Activated T-cell treated with anti-CD3 and anti-CD28 coated beads, Interleukin-2, amount 50 U/mL, for 24 hours (primary cell): ENCODE data around the gene CHN2.
A peak's percentile ranks its signal among the peaks of the same experiment; 100 is the strongest.

ENCODE experiments used
- DNase-seq: peaks from one replicate; pipeline ENCODE4 v3.0.0-alpha.2; 2020
- H3K27ac Mint-ChIP-seq: 2 replicates; pipeline ENCODE4 v1.8.0; 2020; ENCODE audit warnings: mild to moderate bottlenecking, mixed read lengths
- H3K27me3 Mint-ChIP-seq: 2 replicates; pipeline ENCODE4 v1.8.0; 2020; ENCODE audit warnings: mixed read lengths
- H3K36me3 Mint-ChIP-seq: 2 replicates; pipeline ENCODE4 v1.8.0; 2020; ENCODE audit warnings: low read depth, mixed read lengths
- H3K4me1 Mint-ChIP-seq: 2 replicates; pipeline ENCODE4 v1.8.0; 2020; ENCODE audit warnings: low read depth, mixed read lengths
- H3K4me3 Mint-ChIP-seq: 2 replicates; pipeline ENCODE4 v1.8.0; 2020; ENCODE audit warnings: mild to moderate bottlenecking, moderate library complexity, mixed read lengths
- H3K9me3 Mint-ChIP-seq: 2 replicates; pipeline ENCODE4 v1.8.0; 2020; ENCODE audit warnings: mixed read lengths

The CHN2 gene

GRCh38 chr7:29228289-29229011, 33.9 kb downstream of the CHN2 start:
- peaks cover 1% of the 10 kb centered on the region for H3K4me1 Mint-ChIP-seq
- H3K27me3 Mint-ChIP-seq, result no peaks in the 10 kb centered on the region
- no peak for DNase-seq
- H3K9me3 Mint-ChIP-seq, result no peaks in the 10 kb centered on the region
- H3K36me3 Mint-ChIP-seq, result no peaks in the 10 kb centered on the region
- H3K27ac Mint-ChIP-seq, result no peak overlapping the region
- H3K4me3 Mint-ChIP-seq, result no peak overlapping the region

GRCh38 chr7:29229066-29229465, 34.5 kb downstream of the CHN2 start:
- no peak overlapping the region for H3K27ac Mint-ChIP-seq
- no peak overlapping the region for H3K4me3 Mint-ChIP-seq
- DNase-seq, result no peak
- H3K27me3 Mint-ChIP-seq, result no peaks in the 10 kb centered on the region
- no peaks in the 10 kb centered on the region for H3K36me3 Mint-ChIP-seq
- peaks cover 4% of the 10 kb centered on the region for H3K4me1 Mint-ChIP-seq
- no peaks in the 10 kb centered on the region for H3K9me3 Mint-ChIP-seq

- DNase-seq, result no peak
- Mint-ChIP-seq H3K4me1 (peaks cover 12% of the 10 kb centered on the region), H3K9me3 (no peaks in the 10 kb centered on the region), H3K27me3 (no peaks in the 10 kb centered on the region), H3K4me3 (no peak overlapping the region), H3K27ac (no peak overlapping the region), H3K36me3 (no peaks in the 10 kb centered on the region)
These were observed 35.4 kb downstream of the CHN2 start for GRCh38 chr7:29229946-29230345.

DNA sequence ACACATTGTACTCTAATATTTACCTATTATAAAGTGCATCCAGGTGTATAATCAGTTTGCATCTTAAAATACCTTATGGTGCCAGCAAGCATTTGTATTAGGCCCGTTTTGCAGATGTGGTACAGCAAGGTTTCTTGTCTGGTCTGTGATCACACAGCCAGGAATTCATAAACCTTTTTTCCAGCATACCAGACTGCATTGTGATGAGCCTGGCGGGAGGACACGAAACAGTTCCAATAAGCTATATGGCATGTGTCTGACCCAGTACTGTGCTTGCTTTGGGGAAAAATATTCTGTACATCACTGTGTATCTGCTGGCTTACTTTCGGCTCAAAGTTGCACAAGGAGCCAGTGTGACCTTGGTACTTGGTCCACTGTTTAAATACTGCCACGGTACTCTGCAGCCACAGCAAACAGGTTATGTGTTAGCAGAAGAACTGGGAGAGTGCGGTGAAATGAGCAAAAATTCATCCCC, 36.3 kb downstream of the CHN2 start:
- H3K9me3 Mint-ChIP-seq, result no peaks in the 10 kb centered on the region
- no peaks in the 10 kb centered on the region for H3K27me3 Mint-ChIP-seq
- H3K4me1 Mint-ChIP-seq, result peaks cover 14% of the 10 kb centered on the region

DNA sequence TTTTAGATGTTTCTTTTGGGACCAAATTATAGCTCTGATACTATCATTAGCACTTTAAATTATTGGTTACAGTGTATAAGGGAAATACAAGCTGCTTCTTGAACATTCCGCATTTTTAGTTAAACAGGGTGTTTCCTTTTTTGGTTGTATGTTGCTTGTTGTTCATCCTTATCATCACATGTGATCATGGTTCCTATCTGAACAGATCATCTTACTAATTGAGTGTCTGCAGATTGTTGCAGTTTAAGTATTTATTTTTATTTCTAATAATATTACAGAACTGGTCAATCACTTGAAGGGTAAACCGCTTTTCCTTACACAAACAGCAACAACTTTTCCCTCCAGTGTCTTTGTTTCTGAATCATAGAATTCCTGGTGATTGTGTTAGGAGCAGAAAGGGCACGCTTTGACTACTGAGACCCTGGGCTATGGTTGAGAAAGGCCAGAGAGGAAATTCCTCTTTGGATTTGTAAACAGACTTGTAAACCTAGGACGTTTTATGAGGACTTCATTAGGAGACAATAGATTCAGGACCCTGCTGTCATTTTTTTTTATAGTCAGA, 37.2 kb downstream of the CHN2 start:
- Mint-ChIP-seq H3K4me3 (no peak overlapping the region), H3K27me3 (no peaks in the 10 kb centered on the region), H3K4me1 (peaks cover 14% of the 10 kb centered on the region), H3K36me3 (no peaks in the 10 kb centered on the region), H3K9me3 (no peaks in the 10 kb centered on the region), H3K27ac (no peak overlapping the region)
- no peak for DNase-seq

More for the DNA sequence above, 36.3 kb downstream of the CHN2 start:
- DNase-seq, result no peak
- H3K36me3 Mint-ChIP-seq, result no peaks in the 10 kb centered on the region
- no peak overlapping the region for H3K27ac Mint-ChIP-seq
- no peak overlapping the region for H3K4me3 Mint-ChIP-seq

GRCh38 chr7:29234438-29234837, 39.9 kb downstream of the CHN2 start:
- Mint-ChIP-seq H3K27ac (peak overlapping the region; percentile 9), H3K4me1 (peaks cover 14% of the 10 kb centered on the region), H3K9me3 (no peaks in the 10 kb centered on the region), H3K27me3 (peaks cover under 1% of the 10 kb centered on the region), H3K36me3 (no peaks in the 10 kb centered on the region), H3K4me3 (no peak overlapping the region)
- no peak for DNase-seq

DNA sequence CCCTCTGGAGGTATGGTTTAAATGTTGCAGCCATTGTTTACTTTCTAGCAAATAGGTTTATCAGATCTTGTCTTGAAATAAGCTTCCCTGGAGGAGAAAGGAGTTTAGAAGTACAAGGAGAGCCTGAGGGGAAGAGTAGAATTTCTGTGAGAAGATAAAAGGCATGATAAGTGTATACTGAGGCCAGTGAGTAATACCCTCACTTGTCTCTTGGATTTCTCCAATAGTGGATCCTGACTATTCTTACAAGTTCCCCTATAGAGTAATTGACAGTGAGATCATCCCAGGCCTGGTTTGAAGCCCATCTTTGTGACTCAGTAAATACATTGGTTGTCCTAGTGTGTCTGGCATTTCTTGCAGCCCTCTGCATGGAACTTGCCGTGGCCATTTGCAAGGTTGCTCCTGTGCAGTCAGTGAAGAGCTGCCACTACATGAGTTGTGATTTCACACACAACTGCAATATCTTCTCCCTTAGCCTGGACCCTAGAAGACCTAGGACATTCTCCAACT, 41.6 kb downstream of the CHN2 start:
- no peaks in the 10 kb centered on the region for H3K9me3 Mint-ChIP-seq
- no peaks in the 10 kb centered on the region for H3K36me3 Mint-ChIP-seq
- no peak overlapping the region for H3K27ac Mint-ChIP-seq
- no peak overlapping the region for H3K4me3 Mint-ChIP-seq
- DNase-seq, result no peak
- peaks cover 14% of the 10 kb centered on the region for H3K4me1 Mint-ChIP-seq
- peaks cover 2% of the 10 kb centered on the region for H3K27me3 Mint-ChIP-seq

GRCh38 chr7:29236649-29237048, 42.1 kb downstream of the CHN2 start:
- no peaks in the 10 kb centered on the region for H3K9me3 Mint-ChIP-seq
- no peak overlapping the region for H3K4me3 Mint-ChIP-seq
- H3K4me1 Mint-ChIP-seq, result peaks cover 14% of the 10 kb centered on the region
- no peak for DNase-seq
- no peak overlapping the region for H3K27ac Mint-ChIP-seq
- peaks cover 2% of the 10 kb centered on the region for H3K27me3 Mint-ChIP-seq
- H3K36me3 Mint-ChIP-seq, result no peaks in the 10 kb centered on the region

DNA sequence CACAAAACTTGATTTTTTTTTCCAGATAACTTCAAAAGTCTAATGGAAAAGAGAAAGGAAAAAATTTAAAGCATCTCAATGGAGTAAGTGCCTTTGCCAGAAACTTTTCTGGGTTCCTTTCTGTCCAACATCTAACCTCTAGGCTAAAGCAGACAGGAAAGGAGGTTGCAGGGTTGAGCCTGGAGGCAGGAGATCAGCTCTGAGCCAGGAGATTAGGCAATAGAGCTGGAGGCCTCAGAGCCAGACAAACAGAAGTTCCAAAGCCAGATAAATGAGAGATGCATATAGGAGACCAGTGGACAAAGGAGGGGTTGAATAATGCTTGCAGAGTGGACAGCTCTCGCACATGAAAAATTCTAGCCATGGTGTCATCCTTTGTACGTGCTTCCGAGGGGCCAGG, 42.9 kb downstream of the CHN2 start:
- no peak for DNase-seq
- Mint-ChIP-seq H3K4me3 (no peak overlapping the region), H3K27ac (no peak overlapping the region), H3K27me3 (peaks cover 2% of the 10 kb centered on the region), H3K4me1 (peaks cover 14% of the 10 kb centered on the region), H3K9me3 (no peaks in the 10 kb centered on the region), H3K36me3 (no peaks in the 10 kb centered on the region)

DNA sequence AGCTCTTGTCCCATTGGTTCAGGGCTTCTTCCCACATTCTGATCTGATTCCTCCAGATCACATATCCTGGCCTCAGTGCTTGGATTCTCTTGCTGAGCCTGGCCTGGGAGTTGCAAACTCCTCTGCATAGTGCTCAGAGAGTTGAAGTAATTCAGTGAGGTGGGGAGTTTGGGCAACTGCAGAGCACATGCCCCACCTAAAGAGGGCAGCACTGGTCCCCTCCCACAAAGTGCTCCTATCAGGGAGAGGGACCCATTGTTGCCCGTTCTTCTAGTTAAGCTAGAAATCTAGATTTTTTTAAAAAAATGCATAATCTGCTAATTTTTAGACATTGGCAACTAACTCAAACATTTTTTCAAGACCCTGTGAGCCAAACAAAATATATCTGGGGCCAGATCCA, 45.1 kb downstream of the CHN2 start:
- DNase-seq, result no peak
- Mint-ChIP-seq H3K4me1 (peaks cover 20% of the 10 kb centered on the region), H3K27me3 (peaks cover 2% of the 10 kb centered on the region), H3K4me3 (no peak overlapping the region), H3K9me3 (no peaks in the 10 kb centered on the region), H3K27ac (no peak overlapping the region), H3K36me3 (no peaks in the 10 kb centered on the region)

- no peak for DNase-seq
- Mint-ChIP-seq H3K4me1 (peaks cover 19% of the 10 kb centered on the region), H3K27ac (no peak overlapping the region), H3K27me3 (peaks cover 5% of the 10 kb centered on the region), H3K4me3 (no peak overlapping the region), H3K9me3 (no peaks in the 10 kb centered on the region), H3K36me3 (no peaks in the 10 kb centered on the region)
These were observed 47.7 kb downstream of the CHN2 start for GRCh38 chr7:29242265-29242664.

DNA sequence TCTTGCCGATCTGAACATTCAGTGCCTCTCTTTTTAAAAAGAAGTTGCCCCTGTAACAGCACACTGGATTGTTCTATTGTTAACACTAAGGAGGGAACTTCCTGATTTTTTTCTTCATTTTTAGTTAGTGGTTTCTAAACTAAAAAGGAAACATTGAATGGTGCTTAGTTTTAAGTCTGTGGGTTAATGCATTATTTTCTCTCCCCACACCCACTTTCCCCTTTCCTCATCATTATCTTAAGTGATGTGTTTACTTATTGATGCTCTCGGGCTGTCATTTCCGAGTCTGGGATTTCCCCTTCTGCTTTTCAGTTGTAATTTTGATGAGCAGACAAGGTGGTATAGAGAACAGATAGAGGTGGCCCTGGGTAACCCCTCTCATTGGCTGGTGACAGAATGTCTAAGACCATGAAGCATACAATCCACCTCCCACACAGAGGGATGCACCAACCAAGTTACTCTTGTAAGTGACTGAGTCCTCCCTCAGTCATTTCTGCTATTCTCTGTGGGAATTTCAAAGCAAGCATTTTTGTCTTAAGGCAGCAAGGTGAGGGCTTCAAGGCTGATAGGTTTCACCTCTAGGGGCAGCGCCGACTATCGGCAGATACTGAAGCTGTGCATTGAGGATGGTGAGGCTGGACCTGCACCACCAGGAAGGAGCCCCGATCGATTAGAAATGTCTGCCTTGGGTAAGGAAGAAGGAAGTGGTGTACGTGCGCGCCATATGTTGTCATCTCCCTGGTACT, 49.5 kb downstream of the CHN2 start:
- Mint-ChIP-seq H3K27ac (peak overlapping the region; percentile 66), H3K4me1 (peaks cover 19% of the 10 kb centered on the region), H3K27me3 (peaks cover 5% of the 10 kb centered on the region), H3K4me3 (no peak overlapping the region), H3K36me3 (no peaks in the 10 kb centered on the region), H3K9me3 (no peaks in the 10 kb centered on the region)
- peak; percentile 68 for DNase-seq

- no peak overlapping the region for H3K4me3 Mint-ChIP-seq
- peaks cover 3% of the 10 kb centered on the region for H3K27me3 Mint-ChIP-seq
- peaks cover 19% of the 10 kb centered on the region for H3K4me1 Mint-ChIP-seq
- no peak for DNase-seq
- H3K9me3 Mint-ChIP-seq, result no peaks in the 10 kb centered on the region
- no peak overlapping the region for H3K27ac Mint-ChIP-seq
- no peaks in the 10 kb centered on the region for H3K36me3 Mint-ChIP-seq
These were observed 52.8 kb downstream of the CHN2 start for GRCh38 chr7:29247224-29247962.

DNA sequence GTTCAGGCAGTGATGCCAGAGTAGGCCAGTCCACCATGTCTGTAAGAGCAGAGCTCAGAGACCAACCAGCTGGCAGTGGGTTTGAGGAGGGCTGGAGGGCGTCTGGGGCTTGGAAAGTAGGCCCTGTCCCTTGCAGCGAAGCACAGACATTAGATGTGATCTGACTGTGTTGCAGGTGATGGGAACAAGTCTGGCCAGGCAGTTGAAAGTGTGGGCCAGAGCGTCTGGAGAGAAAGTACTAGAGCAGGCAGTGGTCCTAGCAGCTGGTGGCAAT, 53.3 kb downstream of the CHN2 start:
- no peak overlapping the region for H3K4me3 Mint-ChIP-seq
- peaks cover 3% of the 10 kb centered on the region for H3K27me3 Mint-ChIP-seq
- H3K4me1 Mint-ChIP-seq, result peaks cover 19% of the 10 kb centered on the region
- no peaks in the 10 kb centered on the region for H3K9me3 Mint-ChIP-seq
- no peaks in the 10 kb centered on the region for H3K36me3 Mint-ChIP-seq
- H3K27ac Mint-ChIP-seq, result no peak overlapping the region
- no peak for DNase-seq
